A549 (cell line): Measurements from ENCODE around the gene PLEKHA7.
"Not testable (repeated sequence)": the region's sequence is repeated elsewhere in the genome, so short reads cannot be mapped to it uniquely, and the experiment has no call there.

Source experiments
- CBX8 ChIP-seq: fragments of 200-600 bp; sonication (generic); IDR thresholded peaks from 2 replicates; pipeline ENCODE4 v1.6.1; 2016
- POLR2A ChIP-seq: IDR thresholded peaks from 2 replicates; pipeline ENCODE4 v1.6.1; 2012; ENCODE audit warnings: mild to moderate bottlenecking, low read length
- RNF2 ChIP-seq: fragments of 200-600 bp; sonication (generic); IDR thresholded peaks from 2 replicates; pipeline ENCODE4 v1.6.1; 2016; ENCODE audit warnings: low read depth, mild to moderate bottlenecking, antibody characterized with exemption, moderate library complexity, borderline replicate concordance
- TF ChIP-seq, protein P1 (sequence below): fragments of >200 bp; sonication (Bioruptor Twin); formaldehyde crosslinking; IDR thresholded peaks from 3 replicates; pipeline ENCODE4 v1.5.1; 2016

DNA sequence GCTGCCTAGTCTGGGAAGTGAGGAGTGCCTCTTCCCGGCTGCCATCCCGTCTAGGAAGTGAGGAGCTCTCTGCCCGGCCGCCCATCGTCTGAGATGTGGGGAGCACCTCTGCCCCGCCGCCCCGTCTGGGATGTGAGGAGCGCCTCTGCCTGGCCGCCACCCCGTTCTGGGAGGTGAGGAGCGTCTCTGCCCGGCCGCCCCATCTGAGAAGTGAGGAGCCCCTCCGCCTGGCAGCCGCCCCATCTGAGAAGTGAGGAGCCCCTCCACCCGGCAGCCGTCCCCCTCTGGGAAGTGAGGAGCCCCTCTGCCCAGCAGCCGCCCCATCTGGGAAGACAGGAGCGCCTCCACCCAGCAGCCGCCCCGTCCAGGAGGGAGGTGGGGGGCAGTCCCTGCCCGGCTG, 126.3 kb downstream of the PLEKHA7 start:
- TF ChIP-seq CBX8, RNF2, POLR2A: not testable (repeated sequence)
- TF ChIP-seq, protein P1, sequence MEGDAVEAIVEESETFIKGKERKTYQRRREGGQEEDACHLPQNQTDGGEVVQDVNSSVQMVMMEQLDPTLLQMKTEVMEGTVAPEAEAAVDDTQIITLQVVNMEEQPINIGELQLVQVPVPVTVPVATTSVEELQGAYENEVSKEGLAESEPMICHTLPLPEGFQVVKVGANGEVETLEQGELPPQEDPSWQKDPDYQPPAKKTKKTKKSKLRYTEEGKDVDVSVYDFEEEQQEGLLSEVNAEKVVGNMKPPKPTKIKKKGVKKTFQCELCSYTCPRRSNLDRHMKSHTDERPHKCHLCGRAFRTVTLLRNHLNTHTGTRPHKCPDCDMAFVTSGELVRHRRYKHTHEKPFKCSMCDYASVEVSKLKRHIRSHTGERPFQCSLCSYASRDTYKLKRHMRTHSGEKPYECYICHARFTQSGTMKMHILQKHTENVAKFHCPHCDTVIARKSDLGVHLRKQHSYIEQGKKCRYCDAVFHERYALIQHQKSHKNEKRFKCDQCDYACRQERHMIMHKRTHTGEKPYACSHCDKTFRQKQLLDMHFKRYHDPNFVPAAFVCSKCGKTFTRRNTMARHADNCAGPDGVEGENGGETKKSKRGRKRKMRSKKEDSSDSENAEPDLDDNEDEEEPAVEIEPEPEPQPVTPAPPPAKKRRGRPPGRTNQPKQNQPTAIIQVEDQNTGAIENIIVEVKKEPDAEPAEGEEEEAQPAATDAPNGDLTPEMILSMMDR: not testable (repeated sequence)
